B cell (primary cell): Measurements from ENCODE around the gene MSLN. TPM values are rescaled to one million over a fixed set of nuclear protein-coding genes. Genes with fewer than 3 reads are reported as not detected.
A peak's percentile ranks its signal among the peaks of the same experiment; 100 is the strongest.

ENCODE experiments used
- ATAC-seq: fragments of 200-7000 bp; cut with Tn5 transposase; one replicate; pipeline ENCODE4 v1.10.0; 2021; ENCODE audit warnings: low read depth, mild to moderate bottlenecking, moderate number of reproducible peaks, moderate library complexity
- CTCF ChIA-PET: fragments of 350-600 bp; sonication (Branson Sonifier 250); formaldehyde crosslinking; loops from one replicate; lab custom pipeline; 2021; ENCODE audit warnings: antibody characterized with exemption, inconsistent platforms; lab: Charles Lee
- POLR2A ChIA-PET: fragments of 350-600 bp; sonication (Branson Sonifier 250); formaldehyde crosslinking; loops from one replicate; lab custom pipeline; 2021; ENCODE audit warnings: antibody characterized with exemption; lab: Charles Lee
- DNase-seq: peaks from one replicate; pipeline ENCODE4 v3.0.0; 2013
- H2AFZ ChIP-seq: 2 replicates; pipeline ENCODE4 v1.6.1; 2012; ENCODE audit warnings: mild to moderate bottlenecking, low read depth, low read length; ENCODE audit not compliant: insufficient read depth, poor library complexity, severe bottlenecking
- H3K27ac ChIP-seq, 2 donors: 1 replicate in 1 of 2; 2 replicates in 1 of 2; pipeline ENCODE4 v1.5.1; 2012 to 2013; ENCODE audit warnings: low read length in 2 of 2, mild to moderate bottlenecking in 2 of 2, moderate library complexity in 1 of 2
- H3K27me3 ChIP-seq, 4 experiments: fragments of 200-600 bp in 1 of 4; sonication (generic) in 1 of 4; replicated peaks in 1 of 4; 1 replicate in 2 of 4; 2 replicates in 2 of 4; pipeline versions ENCODE4 v1.6.1 to v1.7.0; 2013 to 2016; ENCODE audit warnings: low read length in 3 of 4, mild to moderate bottlenecking in 2 of 4, mixed read lengths in 1 of 4, moderate library complexity in 1 of 4; ENCODE audit not compliant: insufficient read depth in 4 of 4, control insufficient read depth in 3 of 4; ENCODE audit errors: control extremely low read depth in 1 of 4
- H3K36me3 ChIP-seq, 2 experiments: replicated peaks in 1 of 2; 1 replicate in 1 of 2; 2 replicates in 1 of 2; pipeline versions ENCODE4 v1.6.1 to v1.7.1; 2013; ENCODE audit warnings: low read length in 1 of 2; ENCODE audit not compliant: insufficient read depth in 2 of 2, control insufficient read depth in 1 of 2; ENCODE audit errors: control extremely low read depth in 1 of 2, extremely low read depth in 1 of 2
- H3K4me1 ChIP-seq, 2 donors: fragments of 200-600 bp in 1 of 2; sonication (generic) in 1 of 2; 1 replicate in 1 of 2; 2 replicates in 1 of 2; pipeline versions ENCODE4 v1.5.1 to v1.6.1; 2013 to 2017; ENCODE audit warnings: low read length in 2 of 2; ENCODE audit not compliant: control insufficient read depth in 2 of 2, insufficient read depth in 2 of 2
- H3K4me2 ChIP-seq: replicated peaks from 2 replicates; pipeline ENCODE3; 2012; ENCODE audit warnings: mild to moderate bottlenecking, low read depth, low read length; ENCODE audit not compliant: poor library complexity, severe bottlenecking
- H3K4me3 ChIP-seq, 5 experiments: fragments of 200-600 bp in 1 of 5; sonication (generic) in 1 of 5; 1 replicate in 3 of 5; 2 replicates in 2 of 5; pipeline versions ENCODE4 v1.5.1 to v1.7.0; 2011 to 2016; ENCODE audit warnings: low read length in 4 of 5, mild to moderate bottlenecking in 4 of 5, low read depth in 2 of 5, control low read depth in 1 of 5, moderate library complexity in 1 of 5; ENCODE audit not compliant: insufficient read depth in 1 of 5; ENCODE audit errors: control extremely low read depth in 1 of 5, extremely low read depth in 1 of 5
- H3K79me2 ChIP-seq: fragments of 200-600 bp; sonication (generic); one replicate; pipeline ENCODE4 v1.6.0; 2016; ENCODE audit warnings: low read length; ENCODE audit not compliant: control insufficient read depth, insufficient read depth
- H3K9ac ChIP-seq: fragments of 200-600 bp; sonication (generic); 2 replicates; pipeline ENCODE4 v1.6.1; 2017; ENCODE audit warnings: mild to moderate bottlenecking, low read length, moderate library complexity
- H3K9me3 ChIP-seq, 3 donors: one replicate each; pipeline versions ENCODE4 v1.6.1 to v1.7.1; 2013; ENCODE audit warnings: low read length in 2 of 3; ENCODE audit not compliant: control insufficient read depth in 2 of 3, insufficient read depth in 1 of 3; ENCODE audit errors: control extremely low read depth in 1 of 3
- H4K20me1 ChIP-seq: 2 replicates; pipeline ENCODE4 v1.6.0; 2012; ENCODE audit warnings: mild to moderate bottlenecking, low read length; ENCODE audit not compliant: insufficient read depth, control insufficient read depth, poor library complexity, severe bottlenecking
- H3K27ac Mint-ChIP-seq: one replicate; pipeline ENCODE4 v1.8.0; 2021; ENCODE audit warnings: mixed read lengths
- H3K27me3 Mint-ChIP-seq: one replicate; pipeline ENCODE4 v1.8.0; 2021; ENCODE audit warnings: mixed read lengths
- H3K4me1 Mint-ChIP-seq: one replicate; pipeline ENCODE4 v1.8.0; 2021; ENCODE audit warnings: mixed read lengths
- H3K4me3 Mint-ChIP-seq: one replicate; pipeline ENCODE4 v1.8.0; 2021; ENCODE audit warnings: mixed read lengths
- H3K9me3 Mint-ChIP-seq: one replicate; pipeline ENCODE4 v1.8.0; 2022; ENCODE audit warnings: mixed read lengths; ENCODE audit not compliant: insufficient read depth
- EZH2 ChIP-seq: IDR thresholded peaks from 2 replicates; pipeline ENCODE4 v1.6.1; 2012; ENCODE audit warnings: borderline replicate concordance, low read depth, mild to moderate bottlenecking, moderate library complexity, low read length; ENCODE audit not compliant: insufficient read depth, poor library complexity, severe bottlenecking
- WGBS: methylation state at CpG from one replicate; pipeline ENCODE4 v1.1.5; 2013; ENCODE audit warnings: missing lambda C conversion rate; ENCODE audit not compliant: insufficient coverage; 5-methylcytosine and 5-hydroxymethylcytosine counted together
- intact Hi-C: fragments of 100-400 bp; cut with micrococcal nuclease; formaldehyde crosslinking; loops from one replicate; pipeline ENCODE4 v1.10.0; 2022
- polyA plus RNA-seq: library from polyadenylated mRNA; depleted of rRNA; stranded (reverse); fragments of >200 nt; gene quantifications from 2 replicates; pipeline ENCODE4 v1.2.3, GENCODE V29; 2012
- total RNA-seq, 2 donors: library from RNA; stranded (reverse); fragments of 120-200 nt in 1 of 2; gene quantifications; 1 replicate in 1 of 2; 2 replicates in 1 of 2; pipeline versions ENCODE4 v1.2.3 to v1.2.4, GENCODE V29; 2013 to 2022
- TF ChIP-seq, protein P1 (sequence below): fragments of 200-600 bp; IDR thresholded peaks from one replicate; pipeline ENCODE4 v1.8.0; 2022; ENCODE audit warnings: antibody characterized with exemption, mild to moderate bottlenecking

The MSLN gene
- total and polyA plus RNA-seq, 2 donors (not counting 1 experiment from before 2014, with no cell fraction given): not detected

DNA sequence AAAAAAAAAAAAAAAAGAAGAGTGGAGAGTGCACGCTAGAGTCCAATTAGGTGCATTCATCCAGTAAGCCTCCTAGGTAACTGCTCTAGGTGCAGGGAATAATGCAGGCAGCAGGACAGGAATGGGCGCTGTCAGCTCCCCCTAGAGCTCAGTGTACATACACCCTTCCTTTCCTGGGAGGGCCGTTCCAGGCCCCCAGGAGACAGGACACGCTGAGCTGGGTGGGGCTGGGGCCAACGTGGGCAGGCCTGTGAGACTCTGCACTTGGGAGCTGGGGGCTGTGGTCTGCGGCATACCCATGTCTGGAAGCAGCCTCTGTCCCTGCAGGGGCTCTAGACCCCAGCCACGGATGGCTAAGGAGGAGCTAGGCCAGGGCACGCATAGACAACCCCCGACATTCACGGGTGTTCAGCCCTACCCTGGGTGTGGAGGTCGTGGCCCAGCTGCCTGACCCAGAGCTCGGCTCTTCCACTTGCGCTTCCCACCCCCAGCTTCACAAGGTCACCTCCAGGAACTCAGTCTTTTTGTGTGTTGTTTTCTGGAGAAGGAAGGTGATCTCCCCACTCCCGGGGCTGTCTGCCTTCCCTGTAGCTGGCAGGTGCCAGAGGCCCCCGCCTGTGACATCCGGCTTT is 40.6 kb upstream of the MSLN start:
- peak overlapping the region; percentile 80 for H3K27ac Mint-ChIP-seq
- peak overlapping the region; percentile 84 for H3K4me3 Mint-ChIP-seq
- Histone ChIP-seq H4K20me1 (peaks cover 20% of the 10 kb centered on the region), H3K4me3 (peak overlapping the region in 4 of 5 experiments; percentile 65 to 76 (median 74)), H2AFZ (peak overlapping the region; percentile 77), H3K9ac (peak overlapping the region; percentile 77), H3K9me3 (peaks cover 0 to 11% (median 0%) of the 10 kb centered on the region in 3 donors), H3K4me1 (peaks cover 23 to 33% of the 10 kb centered on the region in 2 donors), H3K4me2 (peak overlapping the region; percentile 98), H3K79me2 (no peaks in the 10 kb centered on the region), H3K27ac (peak overlapping the region in 1 of 2 donors; percentile 86), H3K36me3 (no peaks in the 10 kb centered on the region), H3K27me3 (peaks cover 0 to 11% (median 5%) of the 10 kb centered on the region in 4 experiments)
- no peak for TF ChIP-seq EZH2
- TF ChIP-seq, protein P1, sequence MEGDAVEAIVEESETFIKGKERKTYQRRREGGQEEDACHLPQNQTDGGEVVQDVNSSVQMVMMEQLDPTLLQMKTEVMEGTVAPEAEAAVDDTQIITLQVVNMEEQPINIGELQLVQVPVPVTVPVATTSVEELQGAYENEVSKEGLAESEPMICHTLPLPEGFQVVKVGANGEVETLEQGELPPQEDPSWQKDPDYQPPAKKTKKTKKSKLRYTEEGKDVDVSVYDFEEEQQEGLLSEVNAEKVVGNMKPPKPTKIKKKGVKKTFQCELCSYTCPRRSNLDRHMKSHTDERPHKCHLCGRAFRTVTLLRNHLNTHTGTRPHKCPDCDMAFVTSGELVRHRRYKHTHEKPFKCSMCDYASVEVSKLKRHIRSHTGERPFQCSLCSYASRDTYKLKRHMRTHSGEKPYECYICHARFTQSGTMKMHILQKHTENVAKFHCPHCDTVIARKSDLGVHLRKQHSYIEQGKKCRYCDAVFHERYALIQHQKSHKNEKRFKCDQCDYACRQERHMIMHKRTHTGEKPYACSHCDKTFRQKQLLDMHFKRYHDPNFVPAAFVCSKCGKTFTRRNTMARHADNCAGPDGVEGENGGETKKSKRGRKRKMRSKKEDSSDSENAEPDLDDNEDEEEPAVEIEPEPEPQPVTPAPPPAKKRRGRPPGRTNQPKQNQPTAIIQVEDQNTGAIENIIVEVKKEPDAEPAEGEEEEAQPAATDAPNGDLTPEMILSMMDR: no peak
- intact Hi-C loops: loop anchor here (5.0 kb wide), 2 partner anchors 38 to 252 kb away; partner anchors contain the start of genes JMJD8, LMF1 and STUB1
- H3K9me3 Mint-ChIP-seq: no peaks in the 10 kb centered on the region
- ATAC-seq (no peak), DNase-seq (peak; percentile 41)
- WGBS: 2% methylated on average over 7 of the region's 16 CpGs
- ChIA-PET POLR2A (interaction anchor here (0.6 to 1.4 kb wide), 7 partner anchors 8 to 379 kb away, joined by 3 to 11 read pairs (median 4); partner anchors contain the start of genes JMJD8 and WDR24), CTCF (interaction anchor here (1.1 to 3.8 kb wide), 3 partner anchors 9 to 65 kb away, joined by 3 to 26 read pairs (median 9); partner anchors contain the start of gene CIAO3)
- H3K27me3 Mint-ChIP-seq: no peaks in the 10 kb centered on the region
- H3K4me1 Mint-ChIP-seq: peaks cover 11% of the 10 kb centered on the region
